ENCODE measurements around the gene FBXO30.

- TF ChIP-seq, protein P1, sequence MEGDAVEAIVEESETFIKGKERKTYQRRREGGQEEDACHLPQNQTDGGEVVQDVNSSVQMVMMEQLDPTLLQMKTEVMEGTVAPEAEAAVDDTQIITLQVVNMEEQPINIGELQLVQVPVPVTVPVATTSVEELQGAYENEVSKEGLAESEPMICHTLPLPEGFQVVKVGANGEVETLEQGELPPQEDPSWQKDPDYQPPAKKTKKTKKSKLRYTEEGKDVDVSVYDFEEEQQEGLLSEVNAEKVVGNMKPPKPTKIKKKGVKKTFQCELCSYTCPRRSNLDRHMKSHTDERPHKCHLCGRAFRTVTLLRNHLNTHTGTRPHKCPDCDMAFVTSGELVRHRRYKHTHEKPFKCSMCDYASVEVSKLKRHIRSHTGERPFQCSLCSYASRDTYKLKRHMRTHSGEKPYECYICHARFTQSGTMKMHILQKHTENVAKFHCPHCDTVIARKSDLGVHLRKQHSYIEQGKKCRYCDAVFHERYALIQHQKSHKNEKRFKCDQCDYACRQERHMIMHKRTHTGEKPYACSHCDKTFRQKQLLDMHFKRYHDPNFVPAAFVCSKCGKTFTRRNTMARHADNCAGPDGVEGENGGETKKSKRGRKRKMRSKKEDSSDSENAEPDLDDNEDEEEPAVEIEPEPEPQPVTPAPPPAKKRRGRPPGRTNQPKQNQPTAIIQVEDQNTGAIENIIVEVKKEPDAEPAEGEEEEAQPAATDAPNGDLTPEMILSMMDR (IDR thresholded peaks at IDR 0.05; ENCODE audit: insufficient read depth, low read length, poor library complexity, severe bottlenecking) = no peak
- no peak for TF ChIP-seq EZH2phosphoT487 (conservative IDR thresholded peaks at IDR 0.05; ENCODE audit: low read length)
Measured at GRCh38 chr6:145755682-145756081, 58.9 kb downstream of the FBXO30 start.
